Ishikawa (cell line): ENCODE data around the gene NECTIN2.

Experiments used
- CEBPB ChIP-seq: IDR thresholded peaks from 2 replicates; pipeline ENCODE4 v1.6.1; 2012
- CREB1 ChIP-seq: IDR thresholded peaks from 2 replicates; pipeline ENCODE4 v1.6.1; 2012; ENCODE audit warnings: low read depth
- EGR1 ChIP-seq: IDR thresholded peaks from 2 replicates; pipeline ENCODE4 v1.6.1; 2012
- EP300 ChIP-seq: IDR thresholded peaks from 2 replicates; pipeline ENCODE4 v1.6.1; 2012; ENCODE audit warnings: borderline replicate concordance
- FOXM1 ChIP-seq: IDR thresholded peaks from 2 replicates; pipeline ENCODE4 v1.6.1; 2012; ENCODE audit warnings: low read depth, borderline replicate concordance
- NFIC ChIP-seq: IDR thresholded peaks from 2 replicates; pipeline ENCODE4 v1.6.1; 2012
- RAD21 ChIP-seq: IDR thresholded peaks from 2 replicates; pipeline ENCODE4 v1.6.1; 2012; ENCODE audit warnings: low read depth
- TAF1 ChIP-seq: IDR thresholded peaks from 2 replicates; pipeline ENCODE4 v1.6.1; 2012; ENCODE audit warnings: low read depth, mild to moderate bottlenecking
- TCF12 ChIP-seq: IDR thresholded peaks from 2 replicates; pipeline ENCODE4 v1.6.1; 2012; ENCODE audit warnings: low read depth
- TEAD4 ChIP-seq: IDR thresholded peaks from 2 replicates; pipeline ENCODE4 v1.6.1; 2012
- YY1 ChIP-seq: IDR thresholded peaks from 2 replicates; pipeline ENCODE4 v1.6.1; 2012; ENCODE audit warnings: low read depth
- ZBTB7A ChIP-seq: IDR thresholded peaks from 2 replicates; pipeline ENCODE4 v1.6.1; 2012; ENCODE audit warnings: low read depth
- TF ChIP-seq, protein P1 (sequence below): IDR thresholded peaks from 2 replicates; pipeline ENCODE4 v1.6.1; 2012
- TF ChIP-seq, protein P2 (sequence below): IDR thresholded peaks from 2 replicates; pipeline ENCODE4 v1.6.1; 2012; ENCODE audit warnings: low read depth, mild to moderate bottlenecking
- TF ChIP-seq, protein P3 (sequence below): IDR thresholded peaks from 2 replicates; pipeline ENCODE4 v1.6.1; 2012

NECTIN2 gene

DNA sequence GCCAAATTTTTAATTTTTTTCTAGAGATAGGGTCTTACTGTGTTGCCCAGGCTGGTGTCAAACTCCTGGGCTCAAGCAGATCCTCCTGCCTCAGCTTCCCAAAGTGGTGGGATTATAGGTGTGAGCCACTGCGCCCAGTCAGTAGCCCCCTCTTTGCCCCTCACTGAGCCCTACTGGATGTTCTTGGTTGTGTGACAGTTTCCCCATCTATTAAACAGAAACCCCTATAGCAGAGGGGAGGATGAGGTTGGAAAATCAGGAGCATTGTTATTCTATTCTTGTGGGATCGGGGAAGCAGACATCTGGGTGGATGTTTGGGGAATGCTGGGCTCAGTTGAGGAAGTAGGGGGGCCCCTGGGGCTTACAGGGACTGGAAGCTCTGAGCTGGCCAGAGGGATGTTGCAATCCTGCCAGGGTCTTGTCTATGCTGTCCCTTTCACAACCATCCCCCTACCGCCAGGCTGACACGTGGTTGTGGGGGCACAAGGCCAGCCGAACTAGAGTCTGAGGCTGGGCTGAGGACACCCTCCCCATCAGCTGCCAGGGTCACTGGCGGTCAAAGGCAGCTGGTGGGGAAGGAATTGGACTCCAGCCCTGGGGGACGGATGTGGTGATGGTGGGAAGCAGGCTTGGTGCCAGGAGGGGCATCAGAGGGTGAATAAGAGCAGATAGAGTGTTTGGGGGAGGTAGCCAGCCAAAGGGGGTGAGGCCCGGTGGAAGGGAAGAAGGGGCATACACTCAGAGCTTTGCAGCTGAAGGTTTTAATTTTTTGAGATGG, 79.2 kb downstream of the NECTIN2 start:
- TF ChIP-seq, protein P1, sequence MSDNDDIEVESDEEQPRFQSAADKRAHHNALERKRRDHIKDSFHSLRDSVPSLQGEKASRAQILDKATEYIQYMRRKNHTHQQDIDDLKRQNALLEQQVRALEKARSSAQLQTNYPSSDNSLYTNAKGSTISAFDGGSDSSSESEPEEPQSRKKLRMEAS = no peak
- TF ChIP-seq TEAD4 (no peak), EP300 (no peak), RAD21 (no peak), YY1 (no peak), TAF1 (no peak), CREB1 (no peak), ZBTB7A (no peak), EGR1 (no peak), FOXM1 (no peak), TCF12 (no peak), CEBPB (no peak), NFIC (no peak)
- TF ChIP-seq, protein P2, sequence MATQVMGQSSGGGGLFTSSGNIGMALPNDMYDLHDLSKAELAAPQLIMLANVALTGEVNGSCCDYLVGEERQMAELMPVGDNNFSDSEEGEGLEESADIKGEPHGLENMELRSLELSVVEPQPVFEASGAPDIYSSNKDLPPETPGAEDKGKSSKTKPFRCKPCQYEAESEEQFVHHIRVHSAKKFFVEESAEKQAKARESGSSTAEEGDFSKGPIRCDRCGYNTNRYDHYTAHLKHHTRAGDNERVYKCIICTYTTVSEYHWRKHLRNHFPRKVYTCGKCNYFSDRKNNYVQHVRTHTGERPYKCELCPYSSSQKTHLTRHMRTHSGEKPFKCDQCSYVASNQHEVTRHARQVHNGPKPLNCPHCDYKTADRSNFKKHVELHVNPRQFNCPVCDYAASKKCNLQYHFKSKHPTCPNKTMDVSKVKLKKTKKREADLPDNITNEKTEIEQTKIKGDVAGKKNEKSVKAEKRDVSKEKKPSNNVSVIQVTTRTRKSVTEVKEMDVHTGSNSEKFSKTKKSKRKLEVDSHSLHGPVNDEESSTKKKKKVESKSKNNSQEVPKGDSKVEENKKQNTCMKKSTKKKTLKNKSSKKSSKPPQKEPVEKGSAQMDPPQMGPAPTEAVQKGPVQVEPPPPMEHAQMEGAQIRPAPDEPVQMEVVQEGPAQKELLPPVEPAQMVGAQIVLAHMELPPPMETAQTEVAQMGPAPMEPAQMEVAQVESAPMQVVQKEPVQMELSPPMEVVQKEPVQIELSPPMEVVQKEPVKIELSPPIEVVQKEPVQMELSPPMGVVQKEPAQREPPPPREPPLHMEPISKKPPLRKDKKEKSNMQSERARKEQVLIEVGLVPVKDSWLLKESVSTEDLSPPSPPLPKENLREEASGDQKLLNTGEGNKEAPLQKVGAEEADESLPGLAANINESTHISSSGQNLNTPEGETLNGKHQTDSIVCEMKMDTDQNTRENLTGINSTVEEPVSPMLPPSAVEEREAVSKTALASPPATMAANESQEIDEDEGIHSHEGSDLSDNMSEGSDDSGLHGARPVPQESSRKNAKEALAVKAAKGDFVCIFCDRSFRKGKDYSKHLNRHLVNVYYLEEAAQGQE = no peak
- TF ChIP-seq, protein P3, sequence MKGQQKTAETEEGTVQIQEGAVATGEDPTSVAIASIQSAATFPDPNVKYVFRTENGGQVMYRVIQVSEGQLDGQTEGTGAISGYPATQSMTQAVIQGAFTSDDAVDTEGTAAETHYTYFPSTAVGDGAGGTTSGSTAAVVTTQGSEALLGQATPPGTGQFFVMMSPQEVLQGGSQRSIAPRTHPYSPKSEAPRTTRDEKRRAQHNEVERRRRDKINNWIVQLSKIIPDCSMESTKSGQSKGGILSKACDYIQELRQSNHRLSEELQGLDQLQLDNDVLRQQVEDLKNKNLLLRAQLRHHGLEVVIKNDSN = no peak

DNA sequence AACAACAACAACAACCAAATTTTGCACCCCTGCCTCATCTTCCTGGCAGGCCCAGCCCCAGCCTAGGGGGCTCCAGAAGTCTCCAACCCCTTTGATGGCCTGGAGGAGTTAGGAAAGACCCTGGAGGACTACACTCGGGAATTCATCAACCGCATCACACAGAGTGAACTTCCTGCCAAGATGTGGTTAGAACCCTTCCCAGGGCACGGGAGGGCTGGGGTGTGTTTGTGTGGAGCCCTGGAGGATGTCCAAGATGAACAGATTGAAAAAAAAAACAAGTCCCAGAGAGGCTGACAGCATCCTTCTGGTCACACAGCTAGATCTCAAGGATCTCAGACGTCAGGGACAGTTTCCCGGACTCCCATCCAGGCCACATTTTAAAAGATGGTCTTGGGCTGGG, 81.6 kb downstream of the NECTIN2 start:
- TF ChIP-seq RAD21 (no peak), TEAD4 (no peak)
- TF ChIP-seq, protein P1 = no peak

DNA sequence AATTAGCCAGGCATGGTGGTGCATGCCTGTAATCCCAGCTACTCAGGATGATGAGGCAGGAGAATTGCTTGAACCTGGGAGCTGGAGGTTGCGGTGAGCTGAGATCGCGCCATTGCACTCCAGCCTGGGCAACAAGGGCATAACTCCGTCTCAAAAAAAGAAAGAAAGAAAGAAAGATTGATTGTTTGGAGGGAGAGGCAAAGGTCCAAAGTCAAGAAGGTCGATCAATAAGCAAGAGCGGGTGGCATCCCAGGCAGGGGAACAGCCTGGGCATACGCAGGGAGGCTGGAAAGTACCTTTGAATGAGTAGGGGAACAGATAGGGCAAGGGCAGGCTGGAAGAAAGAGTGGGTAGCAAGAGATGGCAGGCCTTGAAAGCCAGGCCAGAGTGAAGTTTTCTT, 84.0 kb downstream of the NECTIN2 start:
- TF ChIP-seq, protein P1 = no peak
- TF ChIP-seq TCF12 = no peak

DNA sequence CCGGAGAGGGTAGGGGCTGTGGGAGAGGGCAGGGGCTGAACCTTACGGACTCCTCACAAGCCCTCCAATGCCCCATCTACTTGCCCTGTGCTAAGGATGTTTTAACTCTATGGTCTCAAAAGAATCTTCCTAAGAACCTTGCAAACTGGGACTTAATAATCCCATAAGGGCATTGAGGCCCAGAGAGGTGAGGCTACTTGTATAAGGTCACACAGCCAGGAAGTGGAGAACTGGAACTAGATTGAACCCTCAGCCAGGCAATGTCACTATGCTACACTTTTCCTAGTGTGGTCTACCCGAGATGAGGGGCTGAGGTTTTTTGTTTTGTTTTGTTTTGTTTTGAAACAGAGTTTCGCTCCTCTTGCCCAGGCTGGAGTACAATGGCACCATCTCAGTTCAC, 85.4 kb downstream of the NECTIN2 start:
- TF ChIP-seq RAD21 (no peak), ZBTB7A (no peak), EGR1 (no peak)
- TF ChIP-seq, protein P1 = no peak
- TF ChIP-seq, protein P3 = no peak
